B cell (primary cell): ENCODE results near the gene HLA-DQA1. TPM values are rescaled to one million over a fixed set of nuclear protein-coding genes. Genes with fewer than 3 reads are reported as not detected.
A peak's percentile ranks its signal among the peaks of the same experiment; 100 is the strongest.

Experiments
- ATAC-seq: fragments of 200-7000 bp; cut with Tn5 transposase; one replicate; pipeline ENCODE4 v1.10.0; 2021; ENCODE audit warnings: low read depth, mild to moderate bottlenecking, moderate number of reproducible peaks, moderate library complexity
- CTCF ChIA-PET: fragments of 350-600 bp; sonication (Branson Sonifier 250); formaldehyde crosslinking; loops from one replicate; lab custom pipeline; 2021; ENCODE audit warnings: antibody characterized with exemption, inconsistent platforms; lab: Charles Lee
- POLR2A ChIA-PET: fragments of 350-600 bp; sonication (Branson Sonifier 250); formaldehyde crosslinking; loops from one replicate; lab custom pipeline; 2021; ENCODE audit warnings: antibody characterized with exemption; lab: Charles Lee
- DNase-seq: peaks from one replicate; pipeline ENCODE4 v3.0.0; 2013
- H2AFZ ChIP-seq: 2 replicates; pipeline ENCODE4 v1.6.1; 2012; ENCODE audit warnings: mild to moderate bottlenecking, low read depth, low read length; ENCODE audit not compliant: insufficient read depth, poor library complexity, severe bottlenecking
- H3K27ac ChIP-seq, 2 donors: 1 replicate in 1 of 2; 2 replicates in 1 of 2; pipeline ENCODE4 v1.5.1; 2012 to 2013; ENCODE audit warnings: low read length in 2 of 2, mild to moderate bottlenecking in 2 of 2, moderate library complexity in 1 of 2
- H3K27me3 ChIP-seq, 4 experiments: fragments of 200-600 bp in 1 of 4; sonication (generic) in 1 of 4; replicated peaks in 1 of 4; 1 replicate in 2 of 4; 2 replicates in 2 of 4; pipeline versions ENCODE4 v1.6.1 to v1.7.0; 2013 to 2016; ENCODE audit warnings: low read length in 3 of 4, mild to moderate bottlenecking in 2 of 4, mixed read lengths in 1 of 4, moderate library complexity in 1 of 4; ENCODE audit not compliant: insufficient read depth in 4 of 4, control insufficient read depth in 3 of 4; ENCODE audit errors: control extremely low read depth in 1 of 4
- H3K36me3 ChIP-seq, 2 experiments: replicated peaks in 1 of 2; 1 replicate in 1 of 2; 2 replicates in 1 of 2; pipeline versions ENCODE4 v1.6.1 to v1.7.1; 2013; ENCODE audit warnings: low read length in 1 of 2; ENCODE audit not compliant: insufficient read depth in 2 of 2, control insufficient read depth in 1 of 2; ENCODE audit errors: control extremely low read depth in 1 of 2, extremely low read depth in 1 of 2
- H3K4me1 ChIP-seq, 2 donors: fragments of 200-600 bp in 1 of 2; sonication (generic) in 1 of 2; 1 replicate in 1 of 2; 2 replicates in 1 of 2; pipeline versions ENCODE4 v1.5.1 to v1.6.1; 2013 to 2017; ENCODE audit warnings: low read length in 2 of 2; ENCODE audit not compliant: control insufficient read depth in 2 of 2, insufficient read depth in 2 of 2
- H3K4me2 ChIP-seq: replicated peaks from 2 replicates; pipeline ENCODE3; 2012; ENCODE audit warnings: mild to moderate bottlenecking, low read depth, low read length; ENCODE audit not compliant: poor library complexity, severe bottlenecking
- H3K4me3 ChIP-seq, 5 experiments: fragments of 200-600 bp in 1 of 5; sonication (generic) in 1 of 5; 1 replicate in 3 of 5; 2 replicates in 2 of 5; pipeline versions ENCODE4 v1.5.1 to v1.7.0; 2011 to 2016; ENCODE audit warnings: low read length in 4 of 5, mild to moderate bottlenecking in 4 of 5, low read depth in 2 of 5, control low read depth in 1 of 5, moderate library complexity in 1 of 5; ENCODE audit not compliant: insufficient read depth in 1 of 5; ENCODE audit errors: control extremely low read depth in 1 of 5, extremely low read depth in 1 of 5
- H3K79me2 ChIP-seq: fragments of 200-600 bp; sonication (generic); one replicate; pipeline ENCODE4 v1.6.0; 2016; ENCODE audit warnings: low read length; ENCODE audit not compliant: control insufficient read depth, insufficient read depth
- H3K9ac ChIP-seq: fragments of 200-600 bp; sonication (generic); 2 replicates; pipeline ENCODE4 v1.6.1; 2017; ENCODE audit warnings: mild to moderate bottlenecking, low read length, moderate library complexity
- H3K9me3 ChIP-seq, 3 donors: one replicate each; pipeline versions ENCODE4 v1.6.1 to v1.7.1; 2013; ENCODE audit warnings: low read length in 2 of 3; ENCODE audit not compliant: control insufficient read depth in 2 of 3, insufficient read depth in 1 of 3; ENCODE audit errors: control extremely low read depth in 1 of 3
- H4K20me1 ChIP-seq: 2 replicates; pipeline ENCODE4 v1.6.0; 2012; ENCODE audit warnings: mild to moderate bottlenecking, low read length; ENCODE audit not compliant: insufficient read depth, control insufficient read depth, poor library complexity, severe bottlenecking
- H3K27ac Mint-ChIP-seq: one replicate; pipeline ENCODE4 v1.8.0; 2021; ENCODE audit warnings: mixed read lengths
- H3K27me3 Mint-ChIP-seq: one replicate; pipeline ENCODE4 v1.8.0; 2021; ENCODE audit warnings: mixed read lengths
- H3K4me1 Mint-ChIP-seq: one replicate; pipeline ENCODE4 v1.8.0; 2021; ENCODE audit warnings: mixed read lengths
- H3K4me3 Mint-ChIP-seq: one replicate; pipeline ENCODE4 v1.8.0; 2021; ENCODE audit warnings: mixed read lengths
- H3K9me3 Mint-ChIP-seq: one replicate; pipeline ENCODE4 v1.8.0; 2022; ENCODE audit warnings: mixed read lengths; ENCODE audit not compliant: insufficient read depth
- CTCF ChIP-seq: fragments of 200-600 bp; IDR thresholded peaks from one replicate; pipeline ENCODE4 v1.8.0; 2022; ENCODE audit warnings: antibody characterized with exemption, mild to moderate bottlenecking
- EZH2 ChIP-seq: IDR thresholded peaks from 2 replicates; pipeline ENCODE4 v1.6.1; 2012; ENCODE audit warnings: borderline replicate concordance, low read depth, mild to moderate bottlenecking, moderate library complexity, low read length; ENCODE audit not compliant: insufficient read depth, poor library complexity, severe bottlenecking
- WGBS: methylation state at CpG from one replicate; pipeline ENCODE4 v1.1.5; 2013; ENCODE audit warnings: missing lambda C conversion rate; ENCODE audit not compliant: insufficient coverage; 5-methylcytosine and 5-hydroxymethylcytosine counted together
- intact Hi-C: fragments of 100-400 bp; cut with micrococcal nuclease; formaldehyde crosslinking; loops from one replicate; pipeline ENCODE4 v1.10.0; 2022
- polyA plus RNA-seq: library from polyadenylated mRNA; depleted of rRNA; stranded (reverse); fragments of >200 nt; gene quantifications from 2 replicates; pipeline ENCODE4 v1.2.3, GENCODE V29; 2012
- total RNA-seq, 2 donors: library from RNA; stranded (reverse); fragments of 120-200 nt in 1 of 2; gene quantifications; 1 replicate in 1 of 2; 2 replicates in 1 of 2; pipeline versions ENCODE4 v1.2.3 to v1.2.4, GENCODE V29; 2013 to 2022

HLA-DQA1 gene
- total and polyA plus RNA-seq, 2 donors (not counting 1 experiment from before 2014, with no cell fraction given): 486 to 489 TPM

- Histone ChIP-seq H3K9me3 (no peaks in the 10 kb centered on the region), H3K79me2 (peaks cover 49% of the 10 kb centered on the region), H3K36me3 (peaks cover 0 to 8% of the 10 kb centered on the region in 2 experiments), H3K4me2 (peak within 1 kb of the TSS; percentile 80), H2AFZ (no peak within 1 kb of the TSS), H3K4me3 (peak within 1 kb of the TSS; percentile 57 to 98 (median 69)), H3K27ac (peak within 1 kb of the TSS; percentile 96 to 99), H3K4me1 (peaks cover 23 to 34% of the 10 kb centered on the region in 2 donors), H3K27me3 (no peaks in the 10 kb centered on the region), H4K20me1 (peaks cover 2% of the 10 kb centered on the region), H3K9ac (peak within 1 kb of the TSS; percentile 99)
- H3K9me3 Mint-ChIP-seq: no peaks in the 10 kb centered on the region
- ChIA-PET POLR2A (interaction anchor here (0.6 to 7.6 kb wide), 17 partner anchors 22 to 305 kb away, joined by 3 to 123 read pairs (median 5); partner anchors contain the start of genes HLA-DQA1, HLA-DRA and HLA-DRB5), CTCF (interaction anchor here (0.8 to 4.1 kb wide), 12 partner anchors 8 to 253 kb away, joined by 3 to 43 read pairs (median 4); partner anchors contain the start of gene HLA-DRA)
- H3K27ac Mint-ChIP-seq: peak within 1 kb of the TSS; percentile 97
- peaks cover 62% of the 10 kb centered on the region for H3K4me1 Mint-ChIP-seq
- no peak for TF ChIP-seq CTCF
- no peak for TF ChIP-seq EZH2
- ATAC-seq (peak; percentile 61), DNase-seq (peak; percentile 85)
- H3K4me3 Mint-ChIP-seq: peak within 1 kb of the TSS; percentile 96
- intact Hi-C loops: loop anchor here (5.0 to 10.0 kb wide), 3 partner anchors 62 to 232 kb away; partner anchors contain the start of genes HLA-DRA and PSMB8
- 0% methylated on average over 11 of the region's 16 CpGs for WGBS
- H3K27me3 Mint-ChIP-seq: no peaks in the 10 kb centered on the region
Observed at GRCh38 chr6:32666420-32667300, 29.5 kb downstream of the HLA-DQA1 start, which contains the start of gene HLA-DQB1. Gene HLA-DQB1 (minus strand): TSS chr6:32666657. CDS start chr6:32666607, 50 bp downstream.
